ENCODE data around the gene KYNU. TPM values are rescaled to one million over a fixed set of nuclear protein-coding genes. Genes with fewer than 3 reads are reported as not detected.

The KYNU gene
- total RNA-seq, 6 experiments from 2014 or later: 37.0 to 47.5 (median 40.7) TPM

DNA sequence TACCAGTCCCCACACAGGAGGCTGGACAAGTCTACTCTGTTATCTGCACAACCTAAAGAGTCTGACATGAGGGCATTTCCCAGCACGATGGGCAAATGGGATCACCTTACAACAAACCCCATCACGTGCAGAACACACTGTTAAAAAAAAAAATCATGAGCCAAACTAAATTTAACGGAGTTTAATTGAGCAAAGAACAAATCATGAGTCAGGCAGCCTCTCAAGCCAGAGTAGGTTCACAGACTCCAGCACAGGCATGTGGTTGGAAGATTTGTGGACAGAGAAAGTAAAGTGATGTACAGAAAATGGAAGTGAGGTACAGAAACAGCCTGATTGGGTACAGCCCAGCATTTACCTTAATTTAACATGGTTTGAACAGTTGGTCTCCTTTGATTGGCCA, 59.9 kb downstream of the KYNU start:
- no peak for DNase-seq
- intact Hi-C loops (cut with DNase I): no loop called here
- TF ChIP-seq POLR2A (IDR thresholded peaks at IDR 0.05): no peak
- TF ChIP-seq, protein P1, sequence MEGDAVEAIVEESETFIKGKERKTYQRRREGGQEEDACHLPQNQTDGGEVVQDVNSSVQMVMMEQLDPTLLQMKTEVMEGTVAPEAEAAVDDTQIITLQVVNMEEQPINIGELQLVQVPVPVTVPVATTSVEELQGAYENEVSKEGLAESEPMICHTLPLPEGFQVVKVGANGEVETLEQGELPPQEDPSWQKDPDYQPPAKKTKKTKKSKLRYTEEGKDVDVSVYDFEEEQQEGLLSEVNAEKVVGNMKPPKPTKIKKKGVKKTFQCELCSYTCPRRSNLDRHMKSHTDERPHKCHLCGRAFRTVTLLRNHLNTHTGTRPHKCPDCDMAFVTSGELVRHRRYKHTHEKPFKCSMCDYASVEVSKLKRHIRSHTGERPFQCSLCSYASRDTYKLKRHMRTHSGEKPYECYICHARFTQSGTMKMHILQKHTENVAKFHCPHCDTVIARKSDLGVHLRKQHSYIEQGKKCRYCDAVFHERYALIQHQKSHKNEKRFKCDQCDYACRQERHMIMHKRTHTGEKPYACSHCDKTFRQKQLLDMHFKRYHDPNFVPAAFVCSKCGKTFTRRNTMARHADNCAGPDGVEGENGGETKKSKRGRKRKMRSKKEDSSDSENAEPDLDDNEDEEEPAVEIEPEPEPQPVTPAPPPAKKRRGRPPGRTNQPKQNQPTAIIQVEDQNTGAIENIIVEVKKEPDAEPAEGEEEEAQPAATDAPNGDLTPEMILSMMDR (IDR thresholded peaks at IDR 0.05): no peak

DNA sequence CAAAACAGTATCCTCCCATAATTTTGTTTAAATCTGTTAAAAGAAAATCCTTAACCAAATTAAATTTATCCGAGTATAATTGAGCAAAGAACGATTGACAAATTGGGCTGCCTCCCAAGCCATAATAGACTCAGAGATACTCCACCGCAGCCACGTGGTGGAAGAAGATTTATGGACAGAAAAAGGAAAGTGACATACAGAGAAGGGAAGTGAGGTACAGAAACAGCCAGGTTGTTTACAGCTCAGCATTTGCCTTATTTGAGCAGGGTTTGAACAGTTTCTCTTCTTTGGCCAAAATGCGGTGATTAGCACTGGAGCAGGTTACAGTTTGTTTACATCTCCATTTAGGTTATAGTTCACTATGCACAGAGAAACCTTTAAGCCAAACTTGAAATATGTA, 60.8 kb downstream of the KYNU start:
- H3K4me1 ChIP-seq: no peaks in the 10 kb centered on the region
- DNase-seq: no peak
- intact Hi-C loops (cut with DNase I): no loop called here
- H3K36me3 ChIP-seq: peaks cover 0 to 2% (median 0%) of the 10 kb centered on the region in 4 donors
- TF ChIP-seq POLR2A (IDR thresholded peaks at IDR 0.05): no peak
- TF ChIP-seq, protein P1 (IDR thresholded peaks at IDR 0.05): no peak
- ATAC-seq: no peak
- no peak overlapping the region for H3K27ac ChIP-seq
- H3K9me3 ChIP-seq: no peaks in the 10 kb centered on the region
- no peaks in the 10 kb centered on the region for H3K27me3 ChIP-seq
- 65% methylated on average over 5 of the region's 5 CpGs for WGBS (ENCODE audit: insufficient coverage, low coverage, low lambda C conversion rate, missing lambda C conversion rate)
- no peak overlapping the region for H3K4me3 ChIP-seq

More for the DNA sequence above, 59.9 kb downstream of the KYNU start:
- no peak overlapping the region for H3K27ac ChIP-seq
- H3K4me3 ChIP-seq: no peak overlapping the region
- WGBS (ENCODE audit: insufficient coverage, low coverage, low lambda C conversion rate, missing lambda C conversion rate): 64% methylated on average over 3 of the region's 3 CpGs
- no peaks in the 10 kb centered on the region for H3K9me3 ChIP-seq
- peak in 1 of 4 donors; percentile 14 for ATAC-seq
- peaks cover 0 to 2% (median 0%) of the 10 kb centered on the region in 4 donors for H3K36me3 ChIP-seq
- H3K27me3 ChIP-seq: no peaks in the 10 kb centered on the region
- H3K4me1 ChIP-seq: no peaks in the 10 kb centered on the region

DNA sequence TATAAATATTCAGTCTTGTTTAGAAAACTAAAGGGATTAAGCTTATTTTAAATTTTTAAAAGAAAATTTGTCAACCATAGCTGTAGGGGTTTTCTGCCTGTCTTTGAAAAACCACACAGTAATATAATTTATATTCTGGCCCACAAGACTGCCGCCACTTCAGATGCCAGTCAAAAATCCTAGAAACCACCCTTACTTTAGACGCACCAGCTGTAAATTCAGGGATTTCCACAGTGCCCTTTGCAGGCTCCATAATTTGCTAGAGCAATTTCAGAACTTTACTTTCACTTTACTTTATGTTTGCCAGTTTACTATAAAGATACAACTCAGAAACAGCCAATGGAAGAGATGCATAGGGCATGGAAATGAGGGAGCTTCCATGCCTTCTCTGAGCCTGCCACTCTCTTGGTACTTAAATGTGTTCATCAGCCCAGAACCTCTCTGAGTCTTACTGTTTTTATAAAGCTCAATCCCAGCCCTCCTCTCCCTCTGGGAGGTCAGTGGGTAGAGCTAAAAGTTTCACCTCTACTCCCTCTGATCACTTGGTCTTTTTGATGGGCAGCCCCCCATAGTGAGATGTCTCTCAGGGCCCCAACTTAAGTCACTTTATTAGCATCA, 63.3 kb downstream of the KYNU start:
- Histone ChIP-seq H3K9me3 (no peaks in the 10 kb centered on the region), H3K27me3 (no peaks in the 10 kb centered on the region), H3K4me3 (no peak overlapping the region), H3K27ac (no peak overlapping the region), H3K4me1 (no peaks in the 10 kb centered on the region), H3K36me3 (peaks cover 0 to 2% (median 0%) of the 10 kb centered on the region in 4 donors)
- 73% methylated on average over 2 of the region's 2 CpGs for WGBS (ENCODE audit: insufficient coverage, low coverage, low lambda C conversion rate, missing lambda C conversion rate)
- TF ChIP-seq POLR2A (IDR thresholded peaks at IDR 0.05): no peak
- TF ChIP-seq, protein P1 (IDR thresholded peaks at IDR 0.05): no peak
- ATAC-seq (no peak), DNase-seq (no peak)
- intact Hi-C loops (cut with DNase I): no loop called here

DNA sequence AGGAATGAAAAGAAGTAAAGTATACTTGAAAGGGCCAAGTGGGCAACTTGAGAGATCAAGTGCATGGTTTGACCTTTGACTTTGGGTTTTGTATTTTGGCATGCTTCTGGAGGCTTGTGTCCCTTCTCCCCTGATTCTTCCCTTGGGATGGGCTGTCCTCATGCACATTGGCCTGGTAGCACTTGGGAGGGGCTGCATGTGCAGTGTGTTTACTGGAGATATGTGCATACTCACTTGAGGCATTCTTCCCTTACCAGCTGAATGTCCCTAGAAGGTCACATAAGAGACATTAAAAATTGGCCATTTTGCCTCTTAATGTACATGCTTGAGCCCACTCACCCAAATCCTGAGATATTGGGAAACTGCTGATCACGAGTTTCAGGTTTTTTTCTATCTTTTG, 65.2 kb downstream of the KYNU start:
- no peak overlapping the region for H3K27ac ChIP-seq
- H3K4me3 ChIP-seq: no peak overlapping the region
- no peak for DNase-seq
- intact Hi-C loops (cut with DNase I): no loop called here
- peaks cover 0 to 6% (median 0%) of the 10 kb centered on the region in 4 donors for H3K36me3 ChIP-seq
- no peaks in the 10 kb centered on the region for H3K9me3 ChIP-seq
- WGBS (ENCODE audit: insufficient coverage, low coverage, low lambda C conversion rate, missing lambda C conversion rate): 76% methylated on average over 1 of the region's 1 CpG
- TF ChIP-seq, protein P1 (IDR thresholded peaks at IDR 0.05): no peak
- no peak for TF ChIP-seq POLR2A (IDR thresholded peaks at IDR 0.05)
- no peaks in the 10 kb centered on the region for H3K27me3 ChIP-seq
- no peaks in the 10 kb centered on the region for H3K4me1 ChIP-seq
- ATAC-seq: no peak
